CD14-positive monocyte (primary cell): ENCODE measurements around the gene CNGA3. TPM values are rescaled to one million over a fixed set of nuclear protein-coding genes. Genes with fewer than 3 reads are reported as not detected.

ENCODE experiments used
- DNase-seq, 3 donors: peaks; one replicate each; pipeline ENCODE4 v3.0.0-alpha.2; 2011 to 2022
- H2AFZ ChIP-seq: 2 replicates; pipeline ENCODE4 v1.6.0; 2012; ENCODE audit warnings: mild to moderate bottlenecking, low read depth, low read length, inconsistent platforms; ENCODE audit not compliant: insufficient read depth, poor library complexity, severe bottlenecking
- H3K27ac ChIP-seq, 2 donors: 1 replicate in 1 of 2; 2 replicates in 1 of 2; pipeline ENCODE4 v1.5.1; 2012 to 2013; ENCODE audit warnings: low read length in 2 of 2, control low read depth in 1 of 2, inconsistent platforms in 1 of 2, low read depth in 1 of 2, mild to moderate bottlenecking in 1 of 2
- H3K27me3 ChIP-seq, 2 donors: one replicate each; pipeline versions ENCODE4 v1.6.0 to v1.6.1; 2011 to 2013; ENCODE audit warnings: low read length in 2 of 2; ENCODE audit not compliant: control insufficient read depth in 2 of 2, insufficient read depth in 2 of 2
- H3K36me3 ChIP-seq, 2 donors: replicated peaks in 1 of 2; 1 replicate in 1 of 2; 2 replicates in 1 of 2; pipeline versions ENCODE4 v1.5.1 to v1.6.1; 2012 to 2013; ENCODE audit warnings: low read length in 2 of 2, control low read depth in 1 of 2, inconsistent platforms in 1 of 2, mild to moderate bottlenecking in 1 of 2; ENCODE audit not compliant: insufficient read depth in 2 of 2, control insufficient read depth in 1 of 2
- H3K4me1 ChIP-seq, 2 donors: 1 replicate in 1 of 2; 2 replicates in 1 of 2; pipeline versions ENCODE4 v1.5.1 to v1.6.1; 2012 to 2013; ENCODE audit warnings: low read length in 2 of 2, control low read depth in 1 of 2, inconsistent platforms in 1 of 2, mild to moderate bottlenecking in 1 of 2, moderate library complexity in 1 of 2; ENCODE audit not compliant: insufficient read depth in 2 of 2, control insufficient read depth in 1 of 2
- H3K4me2 ChIP-seq: replicated peaks from 2 replicates; pipeline ENCODE3; 2012; ENCODE audit warnings: low read length, moderate library complexity, mild to moderate bottlenecking; ENCODE audit not compliant: poor library complexity, severe bottlenecking; ENCODE audit errors: extremely low read depth
- H3K4me3 ChIP-seq, 3 experiments: fragments of 200-600 bp in 1 of 3; sonication (generic) in 1 of 3; replicated peaks in 1 of 3; 1 replicate in 2 of 3; 2 replicates in 1 of 3; pipeline ENCODE4 v1.5.1; 2011 to 2013; ENCODE audit warnings: low read length in 3 of 3, mild to moderate bottlenecking in 3 of 3, control low read depth in 2 of 3, low read depth in 2 of 3, inconsistent platforms in 1 of 3, moderate library complexity in 1 of 3
- H3K79me2 ChIP-seq: 2 replicates; pipeline ENCODE4 v1.6.0; 2012; ENCODE audit warnings: mild to moderate bottlenecking, control low read depth, inconsistent platforms, low read length, moderate library complexity; ENCODE audit not compliant: insufficient read depth
- H3K9ac ChIP-seq: 2 replicates; pipeline ENCODE4 v1.6.0; 2017; ENCODE audit warnings: low read length, mild to moderate bottlenecking; ENCODE audit not compliant: insufficient read depth, poor library complexity, severe bottlenecking
- H3K9me3 ChIP-seq, 2 donors: replicated peaks in 1 of 2; 1 replicate in 1 of 2; 2 replicates in 1 of 2; pipeline versions ENCODE4 v1.5.1 to v1.6.1; 2012 to 2013; ENCODE audit warnings: low read length in 2 of 2, control low read depth in 1 of 2; ENCODE audit not compliant: control insufficient read depth in 1 of 2, insufficient read depth in 1 of 2
- H4K20me1 ChIP-seq: 2 replicates; pipeline ENCODE4 v1.6.0; 2012; ENCODE audit warnings: mild to moderate bottlenecking, low read length, control low read depth, moderate library complexity; ENCODE audit not compliant: insufficient read depth
- H3K27ac Mint-ChIP-seq, 7 donors: one replicate each; pipeline ENCODE4 v1.8.0; 2020; ENCODE audit warnings: mild to moderate bottlenecking in 7 of 7, mixed read lengths in 7 of 7, moderate library complexity in 6 of 7, inconsistent platforms in 2 of 7
- H3K27me3 Mint-ChIP-seq, 3 donors: one replicate each; pipeline ENCODE4 v1.8.0; 2021 to 2022; ENCODE audit warnings: low read depth in 3 of 3, mild to moderate bottlenecking in 3 of 3, mixed read lengths in 3 of 3, moderate library complexity in 3 of 3, inconsistent platforms in 1 of 3
- H3K36me3 Mint-ChIP-seq, 2 donors: one replicate each; pipeline ENCODE4 v1.8.0; 2020; ENCODE audit warnings: mixed read lengths in 2 of 2, inconsistent platforms in 1 of 2, mild to moderate bottlenecking in 1 of 2
- H3K4me1 Mint-ChIP-seq: one replicate; pipeline ENCODE4 v1.8.0; 2020; ENCODE audit warnings: mild to moderate bottlenecking, mixed read lengths
- H3K4me3 Mint-ChIP-seq, 2 donors: one replicate each; pipeline ENCODE4 v1.8.0; 2020; ENCODE audit warnings: mild to moderate bottlenecking in 2 of 2, mixed read lengths in 2 of 2, moderate library complexity in 1 of 2
- H3K9me3 Mint-ChIP-seq, 7 donors: one replicate each; pipeline ENCODE4 v1.8.0; 2020 to 2022; ENCODE audit warnings: mixed read lengths in 7 of 7, mild to moderate bottlenecking in 6 of 7, moderate library complexity in 6 of 7, inconsistent platforms in 2 of 7
- WGBS: methylation state at CpG from one replicate; pipeline ENCODE4 v1.1.5; 2013; ENCODE audit warnings: missing lambda C conversion rate; ENCODE audit not compliant: insufficient coverage; 5-methylcytosine and 5-hydroxymethylcytosine counted together
- intact Hi-C, 2 donors: fragments of 100-400 bp; cut with micrococcal nuclease; formaldehyde crosslinking; loops; one replicate each; pipeline versions ENCODE4 v1.15.0 to v1.15.1; 2023
- polyA plus RNA-seq, 3 donors: library from polyadenylated mRNA; depleted of rRNA in 1 of 3; unstranded in 2 of 3; stranded (reverse) in 1 of 3; fragments of 300-500 nt in 2 of 3; fragments of >200 nt in 1 of 3; fragmentation: Illumina TruSeq in 2 of 3; gene quantifications; 1 replicate in 2 of 3; 2 replicates in 1 of 3; pipeline ENCODE4 v1.2.3, GENCODE V29; 2012 to 2021
- TF ChIP-seq, protein P1 (sequence below): fragments of 200-600 bp; IDR thresholded peaks from one replicate; pipeline ENCODE4 v1.8.0; 2022; ENCODE audit warnings: antibody characterized with exemption, mild to moderate bottlenecking

CNGA3 gene
- polyA plus RNA-seq, 3 donors: not detected

- Mint-ChIP-seq H3K27ac (no peak overlapping the region), H3K4me3 (no peak overlapping the region), H3K9me3 (peaks cover 0 to 2% (median 1%) of the 10 kb centered on the region in 7 donors), H3K27me3 (peaks cover 5 to 39% (median 22%) of the 10 kb centered on the region in 3 donors), H3K36me3 (no peaks in the 10 kb centered on the region), H3K4me1 (no peaks in the 10 kb centered on the region)
- intact Hi-C loops: no loop called here
- Histone ChIP-seq H3K27me3 (peaks cover 0 to 2% of the 10 kb centered on the region in 2 donors), H3K4me3 (no peak overlapping the region), H3K36me3 (no peaks in the 10 kb centered on the region), H2AFZ (no peak overlapping the region), H3K9ac (no peak overlapping the region), H3K4me2 (no peak overlapping the region), H3K79me2 (no peaks in the 10 kb centered on the region), H3K4me1 (no peaks in the 10 kb centered on the region), H3K9me3 (no peaks in the 10 kb centered on the region), H3K27ac (no peak overlapping the region), H4K20me1 (no peaks in the 10 kb centered on the region)
- TF ChIP-seq, protein P1, sequence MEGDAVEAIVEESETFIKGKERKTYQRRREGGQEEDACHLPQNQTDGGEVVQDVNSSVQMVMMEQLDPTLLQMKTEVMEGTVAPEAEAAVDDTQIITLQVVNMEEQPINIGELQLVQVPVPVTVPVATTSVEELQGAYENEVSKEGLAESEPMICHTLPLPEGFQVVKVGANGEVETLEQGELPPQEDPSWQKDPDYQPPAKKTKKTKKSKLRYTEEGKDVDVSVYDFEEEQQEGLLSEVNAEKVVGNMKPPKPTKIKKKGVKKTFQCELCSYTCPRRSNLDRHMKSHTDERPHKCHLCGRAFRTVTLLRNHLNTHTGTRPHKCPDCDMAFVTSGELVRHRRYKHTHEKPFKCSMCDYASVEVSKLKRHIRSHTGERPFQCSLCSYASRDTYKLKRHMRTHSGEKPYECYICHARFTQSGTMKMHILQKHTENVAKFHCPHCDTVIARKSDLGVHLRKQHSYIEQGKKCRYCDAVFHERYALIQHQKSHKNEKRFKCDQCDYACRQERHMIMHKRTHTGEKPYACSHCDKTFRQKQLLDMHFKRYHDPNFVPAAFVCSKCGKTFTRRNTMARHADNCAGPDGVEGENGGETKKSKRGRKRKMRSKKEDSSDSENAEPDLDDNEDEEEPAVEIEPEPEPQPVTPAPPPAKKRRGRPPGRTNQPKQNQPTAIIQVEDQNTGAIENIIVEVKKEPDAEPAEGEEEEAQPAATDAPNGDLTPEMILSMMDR: no peak
- 100% methylated on average over 2 of the region's 5 CpGs for WGBS
- no peak for DNase-seq
Observed at GRCh38 chr2:98374286-98374685, 28.0 kb downstream of the CNGA3 start.

GRCh38 chr2:98374958-98375570 lies 28.8 kb downstream of the CNGA3 start:
- Mint-ChIP-seq H3K36me3 (no peaks in the 10 kb centered on the region), H3K4me3 (no peak overlapping the region), H3K9me3 (peaks cover 0 to under 1% (median 0%) of the 10 kb centered on the region in 7 donors), H3K27ac (no peak overlapping the region), H3K27me3 (peaks cover 5 to 37% (median 22%) of the 10 kb centered on the region in 3 donors), H3K4me1 (no peaks in the 10 kb centered on the region)
- no peak for DNase-seq
- no peak overlapping the region for H3K9ac ChIP-seq
- H3K4me2 ChIP-seq: no peak overlapping the region
- intact Hi-C loops: no loop called here
- no peaks in the 10 kb centered on the region for H3K36me3 ChIP-seq
- no peak overlapping the region for H2AFZ ChIP-seq
- H3K79me2 ChIP-seq: no peaks in the 10 kb centered on the region
- peaks cover 0 to 2% of the 10 kb centered on the region in 2 donors for H3K27me3 ChIP-seq
- 87% methylated on average over 9 of the region's 11 CpGs for WGBS
- H3K27ac ChIP-seq: no peak overlapping the region
- H3K4me1 ChIP-seq: no peaks in the 10 kb centered on the region
- TF ChIP-seq, protein P1: no peak
- no peaks in the 10 kb centered on the region for H3K9me3 ChIP-seq
- H4K20me1 ChIP-seq: no peaks in the 10 kb centered on the region
- no peak overlapping the region for H3K4me3 ChIP-seq
